Measurements from ENCODE around the gene ASCL5. TPM values are rescaled to one million over a fixed set of nuclear protein-coding genes. Genes with fewer than 3 reads are reported as not detected.

ASCL5 gene
- polyA plus RNA-seq, 2 donors: not detected

DNA sequence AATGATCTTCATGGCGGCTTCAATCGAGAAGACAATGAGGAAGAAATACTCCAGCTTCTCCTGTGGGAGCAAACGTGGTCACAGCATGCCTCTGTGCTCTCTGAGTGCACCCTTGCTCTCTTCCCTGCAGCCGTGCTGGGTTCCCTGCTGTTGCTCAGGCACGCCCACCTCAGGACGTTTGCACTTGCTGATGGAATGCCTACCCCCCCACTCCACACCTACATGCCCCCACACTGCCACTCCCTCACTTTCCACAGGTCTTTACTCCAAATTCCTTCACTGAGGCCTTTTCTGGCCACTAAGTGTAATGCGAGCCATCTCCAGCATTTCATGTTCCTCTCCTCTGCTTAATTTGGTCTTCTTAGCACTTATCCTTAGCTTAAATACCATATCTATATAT lies 33.0 kb downstream of the ASCL5 start:
- Histone ChIP-seq H3K36me3 (ENCODE audit: control insufficient read depth in 2 of 2, insufficient read depth in 2 of 2, low read length in 1 of 2) (no peaks in the 10 kb centered on the region), H3K27ac (ENCODE audit: low read depth in 2 of 2, low read length in 1 of 2) (no peak overlapping the region), H3K4me3 (ENCODE audit: low read depth in 1 of 2, low read length in 2 of 2) (no peak overlapping the region), H3K9me3 (ENCODE audit: control insufficient read depth in 2 of 2, insufficient read depth in 1 of 2, low read depth in 1 of 2, low read length in 1 of 2) (no peaks in the 10 kb centered on the region), H3K4me1 (ENCODE audit: control insufficient read depth in 2 of 2, insufficient read depth in 2 of 2, low read length in 1 of 2) (no peaks in the 10 kb centered on the region), H3K27me3 (ENCODE audit: control insufficient read depth in 1 of 2, insufficient read depth in 2 of 2, low read length in 2 of 2) (no peaks in the 10 kb centered on the region)
- WGBS, 2 donors: 69 to 77% methylated on average over 7 of the region's 7 CpGs

DNA sequence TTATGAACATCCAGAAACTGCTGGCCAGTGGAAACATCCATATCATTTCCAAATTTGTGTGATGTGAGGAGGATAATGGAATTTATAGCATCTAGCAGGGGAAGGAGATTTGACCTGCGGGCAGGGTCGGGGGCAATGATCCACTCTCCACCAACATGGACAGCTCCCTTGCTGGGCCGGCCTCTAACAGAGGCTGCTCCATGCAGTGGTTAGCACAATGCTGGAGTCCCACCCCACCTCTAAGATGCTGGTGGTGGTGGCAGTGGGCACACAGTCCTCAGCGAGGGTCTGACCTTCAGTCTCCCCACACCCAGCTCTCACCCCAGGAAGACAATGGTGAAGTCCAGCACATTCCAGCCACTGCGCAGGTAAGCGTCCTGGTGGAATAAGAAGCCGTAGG lies 33.4 kb downstream of the ASCL5 start:
- Histone ChIP-seq H3K27ac (ENCODE audit: low read depth in 2 of 2, low read length in 1 of 2) (no peak overlapping the region), H3K27me3 (ENCODE audit: control insufficient read depth in 1 of 2, insufficient read depth in 2 of 2, low read length in 2 of 2) (no peaks in the 10 kb centered on the region), H3K4me1 (ENCODE audit: control insufficient read depth in 2 of 2, insufficient read depth in 2 of 2, low read length in 1 of 2) (no peaks in the 10 kb centered on the region), H3K4me3 (ENCODE audit: low read depth in 1 of 2, low read length in 2 of 2) (no peak overlapping the region), H3K9me3 (ENCODE audit: control insufficient read depth in 2 of 2, insufficient read depth in 1 of 2, low read depth in 1 of 2, low read length in 1 of 2) (no peaks in the 10 kb centered on the region), H3K36me3 (ENCODE audit: control insufficient read depth in 2 of 2, insufficient read depth in 2 of 2, low read length in 1 of 2) (no peaks in the 10 kb centered on the region)
- 95 to 96% methylated on average over 7 of the region's 7 CpGs for WGBS, 2 donors

- 79 to 84% methylated on average over 3 of the region's 3 CpGs for WGBS, 2 donors
- Histone ChIP-seq H3K27me3 (ENCODE audit: control insufficient read depth in 1 of 2, insufficient read depth in 2 of 2, low read length in 2 of 2) (no peaks in the 10 kb centered on the region), H3K9me3 (ENCODE audit: control insufficient read depth in 2 of 2, insufficient read depth in 1 of 2, low read depth in 1 of 2, low read length in 1 of 2) (no peaks in the 10 kb centered on the region), H3K4me3 (ENCODE audit: low read depth in 1 of 2, low read length in 2 of 2) (no peak overlapping the region), H3K36me3 (ENCODE audit: control insufficient read depth in 2 of 2, insufficient read depth in 2 of 2, low read length in 1 of 2) (no peaks in the 10 kb centered on the region), H3K27ac (ENCODE audit: low read depth in 2 of 2, low read length in 1 of 2) (no peak overlapping the region), H3K4me1 (ENCODE audit: control insufficient read depth in 2 of 2, insufficient read depth in 2 of 2, low read length in 1 of 2) (no peaks in the 10 kb centered on the region)
Observed at GRCh38 chr1:201092738-201093137, 34.2 kb downstream of the ASCL5 start.

GRCh38 chr1:201091256-201091655 lies 35.7 kb downstream of the ASCL5 start:
- Histone ChIP-seq H3K27ac (ENCODE audit: low read depth in 2 of 2, low read length in 1 of 2) (no peak overlapping the region), H3K4me1 (ENCODE audit: control insufficient read depth in 2 of 2, insufficient read depth in 2 of 2, low read length in 1 of 2) (no peaks in the 10 kb centered on the region), H3K4me3 (ENCODE audit: low read depth in 1 of 2, low read length in 2 of 2) (no peak overlapping the region), H3K9me3 (ENCODE audit: control insufficient read depth in 2 of 2, insufficient read depth in 1 of 2, low read depth in 1 of 2, low read length in 1 of 2) (no peaks in the 10 kb centered on the region), H3K36me3 (ENCODE audit: control insufficient read depth in 2 of 2, insufficient read depth in 2 of 2, low read length in 1 of 2) (no peaks in the 10 kb centered on the region), H3K27me3 (ENCODE audit: control insufficient read depth in 1 of 2, insufficient read depth in 2 of 2, low read length in 2 of 2) (no peaks in the 10 kb centered on the region)
- WGBS, 2 donors: 86 to 89% methylated on average over 4 of the region's 4 CpGs

DNA sequence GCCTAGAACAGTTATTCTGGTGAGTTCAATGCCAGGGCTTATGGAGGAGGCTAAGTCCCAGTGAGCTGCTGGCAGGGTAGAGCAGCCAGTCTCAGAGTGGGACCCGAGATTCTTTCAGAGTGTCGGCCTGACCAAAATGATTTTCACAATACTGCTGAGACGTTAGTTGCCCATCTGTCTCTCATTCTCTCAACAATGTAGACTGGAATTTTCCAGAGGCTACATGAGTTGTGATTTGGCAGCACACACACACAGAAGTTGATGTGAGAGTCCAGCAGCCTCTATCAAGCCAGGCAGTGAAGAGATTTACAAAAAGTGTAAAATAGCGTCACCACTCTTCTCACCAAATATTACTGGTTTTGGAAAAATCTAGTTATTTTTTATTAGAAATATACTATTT lies 36.4 kb downstream of the ASCL5 start:
- Histone ChIP-seq H3K4me1 (ENCODE audit: control insufficient read depth in 2 of 2, insufficient read depth in 2 of 2, low read length in 1 of 2) (no peaks in the 10 kb centered on the region), H3K9me3 (ENCODE audit: control insufficient read depth in 2 of 2, insufficient read depth in 1 of 2, low read depth in 1 of 2, low read length in 1 of 2) (no peaks in the 10 kb centered on the region), H3K27ac (ENCODE audit: low read depth in 2 of 2, low read length in 1 of 2) (no peak overlapping the region), H3K36me3 (ENCODE audit: control insufficient read depth in 2 of 2, insufficient read depth in 2 of 2, low read length in 1 of 2) (no peaks in the 10 kb centered on the region), H3K27me3 (ENCODE audit: control insufficient read depth in 1 of 2, insufficient read depth in 2 of 2, low read length in 2 of 2) (no peaks in the 10 kb centered on the region), H3K4me3 (ENCODE audit: low read depth in 1 of 2, low read length in 2 of 2) (no peak overlapping the region)
- WGBS, 2 donors: 59 to 72% methylated on average over 4 of the region's 4 CpGs

DNA sequence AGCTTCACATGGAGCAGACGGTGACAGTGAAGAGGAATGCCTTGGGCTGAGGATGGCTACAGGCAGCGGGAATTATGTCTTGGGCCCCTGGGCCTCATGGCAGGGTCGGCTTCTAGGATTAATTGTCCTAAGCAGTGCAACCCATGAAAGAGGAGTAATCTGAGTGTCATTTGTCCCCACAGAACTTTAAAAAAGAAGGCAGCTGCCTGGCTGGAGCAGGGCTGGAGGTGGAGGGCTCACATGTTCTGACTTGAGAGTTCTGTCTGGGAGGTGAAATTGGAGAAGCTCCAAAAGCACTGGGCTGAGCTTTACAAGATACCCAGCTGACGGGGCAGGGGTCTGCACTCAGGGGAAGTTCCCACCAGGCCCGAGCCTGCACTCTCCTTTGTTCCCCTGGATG lies 37.4 kb downstream of the ASCL5 start:
- no peak overlapping the region for H3K4me3 ChIP-seq (ENCODE audit: low read depth in 1 of 2, low read length in 2 of 2)
- H3K27me3 ChIP-seq (ENCODE audit: control insufficient read depth in 1 of 2, insufficient read depth in 2 of 2, low read length in 2 of 2): no peaks in the 10 kb centered on the region
- H3K27ac ChIP-seq (ENCODE audit: low read depth in 2 of 2, low read length in 1 of 2): no peak overlapping the region
- H3K36me3 ChIP-seq (ENCODE audit: control insufficient read depth in 2 of 2, insufficient read depth in 2 of 2, low read length in 1 of 2): no peaks in the 10 kb centered on the region
- no peaks in the 10 kb centered on the region for H3K4me1 ChIP-seq (ENCODE audit: control insufficient read depth in 2 of 2, insufficient read depth in 2 of 2, low read length in 1 of 2)
- WGBS, 2 donors: 56 to 74% methylated on average over 5 of the region's 5 CpGs
- H3K9me3 ChIP-seq (ENCODE audit: control insufficient read depth in 2 of 2, insufficient read depth in 1 of 2, low read depth in 1 of 2, low read length in 1 of 2): no peaks in the 10 kb centered on the region

GRCh38 chr1:201088901-201089525 lies 38.0 kb downstream of the ASCL5 start:
- no peaks in the 10 kb centered on the region for H3K4me1 ChIP-seq (ENCODE audit: control insufficient read depth in 2 of 2, insufficient read depth in 2 of 2, low read length in 1 of 2)
- WGBS, 2 donors: 78 to 87% methylated on average over 19 of the region's 19 CpGs
- H3K36me3 ChIP-seq (ENCODE audit: control insufficient read depth in 2 of 2, insufficient read depth in 2 of 2, low read length in 1 of 2): no peaks in the 10 kb centered on the region

GRCh38 chr1:201088395-201088794 lies 38.6 kb downstream of the ASCL5 start:
- H3K27ac ChIP-seq (ENCODE audit: low read depth in 2 of 2, low read length in 1 of 2): no peak overlapping the region
- 49 to 53% methylated on average over 4 of the region's 4 CpGs for WGBS, 2 donors
- no peaks in the 10 kb centered on the region for H3K27me3 ChIP-seq (ENCODE audit: control insufficient read depth in 1 of 2, insufficient read depth in 2 of 2, low read length in 2 of 2)
- H3K4me3 ChIP-seq (ENCODE audit: low read depth in 1 of 2, low read length in 2 of 2): no peak overlapping the region
- no peaks in the 10 kb centered on the region for H3K36me3 ChIP-seq (ENCODE audit: control insufficient read depth in 2 of 2, insufficient read depth in 2 of 2, low read length in 1 of 2)
- H3K4me1 ChIP-seq (ENCODE audit: control insufficient read depth in 2 of 2, insufficient read depth in 2 of 2, low read length in 1 of 2): no peaks in the 10 kb centered on the region
- H3K9me3 ChIP-seq (ENCODE audit: control insufficient read depth in 2 of 2, insufficient read depth in 1 of 2, low read depth in 1 of 2, low read length in 1 of 2): no peaks in the 10 kb centered on the region

More at GRCh38 chr1:201088901-201089525, 38.0 kb downstream of the ASCL5 start:
- Histone ChIP-seq H3K27ac (ENCODE audit: low read depth in 2 of 2, low read length in 1 of 2) (no peak overlapping the region), H3K9me3 (ENCODE audit: control insufficient read depth in 2 of 2, insufficient read depth in 1 of 2, low read depth in 1 of 2, low read length in 1 of 2) (no peaks in the 10 kb centered on the region), H3K4me3 (ENCODE audit: low read depth in 1 of 2, low read length in 2 of 2) (no peak overlapping the region), H3K27me3 (ENCODE audit: control insufficient read depth in 1 of 2, insufficient read depth in 2 of 2, low read length in 2 of 2) (no peaks in the 10 kb centered on the region)

DNA sequence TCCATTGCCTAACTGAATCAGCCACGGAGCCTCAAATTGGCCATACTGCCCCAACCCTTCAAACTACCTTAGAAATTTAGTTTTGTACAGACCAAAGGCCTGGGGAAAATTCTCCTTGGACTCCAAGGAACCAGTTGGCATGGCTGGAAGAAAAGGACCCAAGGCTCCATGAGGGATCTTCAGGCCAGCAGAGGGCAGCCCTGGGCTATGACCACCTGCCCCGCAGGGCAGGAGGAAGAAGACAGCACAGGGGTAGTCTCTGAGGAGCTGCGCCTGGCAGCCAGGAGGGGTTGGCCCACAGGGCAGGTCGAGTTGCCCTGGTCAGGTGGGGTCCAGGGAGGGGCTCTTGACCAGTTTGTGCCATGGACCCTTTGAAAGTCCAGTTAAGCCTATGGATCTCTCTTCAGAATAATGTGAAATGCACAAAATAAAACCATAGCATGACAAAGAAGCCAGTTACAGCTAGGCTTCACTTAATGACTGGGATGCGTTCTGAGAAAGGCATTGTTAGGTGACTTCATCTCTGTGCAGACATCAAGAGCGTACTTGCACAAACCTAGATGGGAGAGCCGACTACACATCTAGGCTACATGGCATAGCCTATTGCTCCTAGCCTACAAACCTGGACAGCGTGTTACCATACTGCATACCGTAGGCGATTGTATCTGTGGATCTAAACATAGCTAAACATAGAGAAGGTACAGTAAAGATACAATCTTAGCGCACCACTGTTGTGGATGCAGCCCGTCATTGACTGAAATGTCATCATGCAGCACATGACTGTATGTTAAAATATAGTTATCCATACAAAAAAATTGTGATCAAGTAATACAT lies 40.9 kb downstream of the ASCL5 start:
- Histone ChIP-seq H3K9me3 (ENCODE audit: control insufficient read depth in 2 of 2, insufficient read depth in 1 of 2, low read depth in 1 of 2, low read length in 1 of 2) (no peaks in the 10 kb centered on the region), H3K27ac (ENCODE audit: low read depth in 2 of 2, low read length in 1 of 2) (no peak overlapping the region), H3K36me3 (ENCODE audit: control insufficient read depth in 2 of 2, insufficient read depth in 2 of 2, low read length in 1 of 2) (no peaks in the 10 kb centered on the region), H3K27me3 (ENCODE audit: control insufficient read depth in 1 of 2, insufficient read depth in 2 of 2, low read length in 2 of 2) (no peaks in the 10 kb centered on the region), H3K4me1 (ENCODE audit: control insufficient read depth in 2 of 2, insufficient read depth in 2 of 2, low read length in 1 of 2) (no peaks in the 10 kb centered on the region), H3K4me3 (ENCODE audit: low read depth in 1 of 2, low read length in 2 of 2) (no peak overlapping the region)
- WGBS, 2 donors: 75% methylated on average over 12 of the region's 12 CpGs

- WGBS, 2 donors: 46 to 51% methylated on average over 6 of the region's 6 CpGs
- H3K36me3 ChIP-seq (ENCODE audit: control insufficient read depth in 2 of 2, insufficient read depth in 2 of 2, low read length in 1 of 2): no peaks in the 10 kb centered on the region
- no peaks in the 10 kb centered on the region for H3K9me3 ChIP-seq (ENCODE audit: control insufficient read depth in 2 of 2, insufficient read depth in 1 of 2, low read depth in 1 of 2, low read length in 1 of 2)
- no peaks in the 10 kb centered on the region for H3K4me1 ChIP-seq (ENCODE audit: control insufficient read depth in 2 of 2, insufficient read depth in 2 of 2, low read length in 1 of 2)
- no peaks in the 10 kb centered on the region for H3K27me3 ChIP-seq (ENCODE audit: control insufficient read depth in 1 of 2, insufficient read depth in 2 of 2, low read length in 2 of 2)
- H3K27ac ChIP-seq (ENCODE audit: low read depth in 2 of 2, low read length in 1 of 2): no peak overlapping the region
- H3K4me3 ChIP-seq (ENCODE audit: low read depth in 1 of 2, low read length in 2 of 2): no peak overlapping the region
Observed at GRCh38 chr1:201084295-201084694, 42.7 kb downstream of the ASCL5 start.

Measured in esophagus (tissue), 2 donors.